NCI-H1417 treated with DMSO at 0.1 percent for 48 hours (cell line): ENCODE results near the gene NLN.
"Not testable (repeated sequence)": the region's sequence is repeated elsewhere in the genome, so short reads cannot be mapped to it uniquely, and the experiment has no call there.

Source experiments
- DNase-seq: peaks from one replicate; lab custom pipeline; 2025; lab: John Stamatoyannopoulos, UW

Gene NLN

DNA sequence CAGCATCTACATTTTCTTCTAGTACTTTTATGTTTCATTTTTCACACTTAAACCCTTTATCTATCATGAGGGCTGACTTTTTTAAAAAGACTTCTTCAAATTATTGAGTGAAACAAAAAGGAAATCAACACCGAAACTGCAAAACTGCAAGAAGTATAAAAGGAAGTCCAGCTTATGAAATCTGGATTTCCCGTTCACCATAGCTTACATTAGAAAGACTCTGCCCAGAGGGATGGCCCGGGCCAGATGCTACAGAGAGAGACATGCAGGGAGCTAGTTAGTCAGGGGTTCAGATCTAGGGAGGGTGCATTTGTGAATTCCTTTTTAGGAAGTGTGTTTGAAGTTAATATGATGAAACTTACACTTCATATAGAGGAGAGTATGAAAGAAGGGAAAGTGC is 10.0 kb downstream of the NLN start:
- not testable (repeated sequence) for DNase-seq

DNA sequence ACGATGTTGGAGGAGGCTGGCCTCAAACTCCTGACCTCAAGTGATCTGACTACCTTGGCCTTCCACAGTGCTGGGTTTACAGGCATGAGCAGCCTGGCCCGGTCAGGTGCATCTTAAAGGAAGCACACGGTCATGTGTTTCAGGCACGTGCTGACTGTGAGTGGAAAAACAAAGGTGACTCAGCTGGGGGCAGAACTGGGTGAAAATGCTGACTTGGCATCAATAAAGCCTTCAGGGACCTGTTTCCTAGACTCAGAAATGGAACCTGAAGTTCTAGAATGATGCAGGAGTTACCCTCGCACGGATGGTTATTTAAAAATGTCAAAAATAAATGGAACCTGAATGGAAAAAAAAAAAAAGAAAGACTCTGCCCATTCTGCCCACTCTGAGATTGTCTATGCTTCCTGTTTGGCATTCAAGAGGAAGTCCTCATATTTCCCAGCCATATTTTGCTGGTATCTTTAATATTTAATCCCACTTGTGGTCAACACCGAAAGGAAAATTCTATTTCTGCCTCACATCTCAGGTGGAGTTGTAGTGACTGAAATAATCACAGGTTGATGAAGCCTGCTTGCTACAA is 12.3 kb downstream of the NLN start:
- DNase-seq = not testable (repeated sequence)

DNA sequence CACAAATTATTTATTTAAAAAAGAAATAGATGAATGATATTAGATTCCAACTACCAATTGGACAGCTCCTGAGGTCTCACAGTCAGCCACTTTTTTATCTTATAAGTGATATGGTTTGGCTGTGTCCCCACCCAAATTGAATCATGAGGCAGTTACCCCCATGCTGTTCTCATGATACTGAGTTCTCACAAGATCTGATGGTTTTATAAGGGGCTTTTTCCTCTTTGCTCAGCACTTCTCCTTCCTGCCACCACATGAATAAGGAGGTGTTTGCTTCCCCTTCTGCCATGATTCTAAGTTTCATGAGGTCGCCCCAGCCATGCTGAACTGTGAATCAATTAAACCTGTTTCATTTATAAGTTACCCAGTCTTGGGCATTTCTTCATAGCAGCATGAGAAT is 12.9 kb downstream of the NLN start:
- no peak for DNase-seq

DNA sequence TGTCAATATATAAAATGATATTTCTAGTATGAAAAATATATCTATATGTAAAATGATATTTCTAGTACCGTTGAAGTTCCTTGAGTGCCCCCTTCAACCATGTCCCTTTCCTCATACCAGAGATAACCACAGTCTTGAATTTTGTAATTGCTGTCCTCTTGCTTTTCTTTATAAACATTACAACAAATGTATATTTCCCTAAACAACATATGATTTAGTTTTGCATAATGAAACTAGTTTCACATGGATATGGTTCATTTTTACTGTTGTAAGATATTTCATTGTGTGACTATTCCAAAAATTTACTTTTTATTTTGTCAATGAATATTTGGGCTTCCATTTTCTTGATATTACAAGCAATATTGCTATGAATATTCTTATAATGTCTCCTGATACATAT is 14.0 kb downstream of the NLN start:
- no peak for DNase-seq

DNA sequence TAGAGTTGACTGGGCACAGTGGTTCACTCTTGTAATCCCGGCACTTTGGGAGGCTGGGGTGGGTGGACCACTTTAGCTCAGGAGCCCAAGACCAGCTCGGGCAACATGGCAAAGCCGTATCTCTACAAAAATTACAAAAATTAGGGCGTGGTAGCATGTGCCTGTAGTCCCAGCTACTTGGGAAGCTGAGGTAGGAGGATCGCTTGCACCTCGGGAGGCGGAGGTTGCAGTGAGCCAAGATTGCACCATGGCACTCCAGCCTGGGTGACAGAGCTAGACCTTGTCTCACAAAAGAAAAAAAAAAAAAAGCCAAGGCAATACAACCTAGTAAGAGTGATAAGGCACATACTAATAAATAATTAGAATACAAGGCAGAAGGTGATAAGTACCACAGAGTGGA is 15.8 kb downstream of the NLN start:
- no peak for DNase-seq

DNA sequence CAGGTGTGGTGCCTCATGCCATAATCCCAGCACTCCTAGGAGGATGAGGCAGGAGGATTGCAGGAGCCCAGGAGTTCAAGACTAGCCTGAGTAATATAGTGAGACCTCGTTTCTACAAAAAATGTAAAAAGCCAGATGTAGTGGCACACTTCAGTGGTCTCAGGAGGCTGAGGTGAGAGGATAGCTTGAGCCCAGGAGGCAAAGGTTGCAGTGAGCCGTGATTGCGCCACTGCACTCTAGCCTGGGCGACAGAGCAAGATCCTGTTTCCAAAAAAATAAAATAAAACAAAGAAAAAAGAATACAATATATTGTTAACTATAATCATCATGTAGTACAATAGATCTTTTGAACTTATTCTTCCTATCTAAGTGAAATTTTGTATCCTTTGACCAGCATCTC is 16.3 kb downstream of the NLN start:
- DNase-seq = no peak

DNA sequence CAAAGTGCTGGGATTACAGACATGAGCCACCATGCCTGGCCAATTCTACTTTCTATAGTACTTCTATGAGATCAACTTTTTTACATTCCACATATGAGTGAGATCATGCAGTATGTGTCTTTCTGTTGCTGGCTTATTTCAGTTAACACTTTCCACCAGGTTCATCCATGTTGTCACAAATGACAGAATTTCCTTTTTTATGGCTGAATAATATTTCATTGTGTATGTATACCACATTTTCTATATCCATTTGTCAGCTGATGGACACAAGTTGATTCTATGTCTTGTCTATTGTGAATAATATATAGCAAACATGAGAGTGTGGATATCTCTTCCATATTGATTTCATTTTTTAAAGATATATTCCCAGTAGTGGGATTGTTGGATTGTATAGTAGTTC is 17.2 kb downstream of the NLN start:
- DNase-seq = no peak

DNA sequence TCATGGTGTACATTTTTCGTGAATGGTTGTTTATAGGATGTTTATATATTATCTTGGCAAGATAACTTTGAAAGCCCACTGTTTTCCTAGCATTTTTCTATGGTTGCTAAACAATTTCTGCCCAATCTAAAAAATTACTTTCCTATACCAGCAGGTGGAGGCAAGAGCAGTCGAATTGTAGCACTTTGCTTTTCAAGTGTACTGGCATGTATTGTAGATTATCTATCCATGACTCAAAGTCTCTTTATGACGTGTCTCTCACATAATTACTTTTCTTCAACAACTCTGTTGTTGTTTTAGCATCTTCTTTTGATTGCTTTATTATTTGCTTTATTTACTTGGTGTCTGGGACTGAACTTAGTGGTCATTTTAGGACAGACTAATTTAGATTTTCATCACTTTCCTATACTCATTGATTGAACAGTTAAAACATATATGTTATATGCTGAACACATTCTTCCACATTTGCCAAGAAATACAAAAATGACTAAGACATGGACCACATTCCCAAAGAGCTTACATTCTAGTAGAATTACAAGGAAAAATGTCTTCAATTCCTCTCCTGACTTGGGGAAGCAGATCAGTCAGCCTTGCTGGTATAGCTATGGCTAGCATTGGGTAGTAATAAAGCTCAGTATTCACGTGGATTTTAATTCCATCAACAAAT is 20.7 kb downstream of the NLN start:
- no peak for DNase-seq

DNA sequence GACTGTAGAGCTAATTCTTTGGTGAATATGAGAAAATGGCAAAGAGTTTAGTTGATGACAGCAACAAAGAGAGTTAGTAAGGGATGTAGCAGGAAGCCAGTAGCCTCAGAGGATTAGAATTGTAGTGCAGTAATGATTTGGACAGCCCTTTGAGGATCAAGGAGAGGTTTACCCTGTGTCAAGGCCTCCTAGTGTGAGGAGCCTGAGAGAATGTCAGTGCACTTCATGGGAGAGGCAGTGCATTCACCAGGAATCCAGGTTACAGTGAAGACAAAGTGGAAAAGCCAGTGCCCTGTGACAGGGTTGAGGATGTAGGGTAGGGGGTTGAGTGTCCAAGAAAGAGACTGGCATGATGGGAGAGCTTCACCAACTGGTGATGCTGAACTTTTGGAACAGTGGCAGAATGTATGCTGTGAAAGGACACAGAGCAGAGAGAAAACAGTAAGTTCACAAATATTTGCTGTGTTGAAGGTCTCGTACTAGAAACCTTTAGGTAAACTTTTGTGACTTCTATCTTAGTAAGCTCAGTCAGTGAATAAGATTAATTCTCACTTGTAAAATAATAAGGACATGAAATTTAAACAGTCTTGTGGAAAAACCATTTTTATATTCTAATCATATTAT is 27.3 kb downstream of the NLN start:
- DNase-seq = no peak

DNA sequence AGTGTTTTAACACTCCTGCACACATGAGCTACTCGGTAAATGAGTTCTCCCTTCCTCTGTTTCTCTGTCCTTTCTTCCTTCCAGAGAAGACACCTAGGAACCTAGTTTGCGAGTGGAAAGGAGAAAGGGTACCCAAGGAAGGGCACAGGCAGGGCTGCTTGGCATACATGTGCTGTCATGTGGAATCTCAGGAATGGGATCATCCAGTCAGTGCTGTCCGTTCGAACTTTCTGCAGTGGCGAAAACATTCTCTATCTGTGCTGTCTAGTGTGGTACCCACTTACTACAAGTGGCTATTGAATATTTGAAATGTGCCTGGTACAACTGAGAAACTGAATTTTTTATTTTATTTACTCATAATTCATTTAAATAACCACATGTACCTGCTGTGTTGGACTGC is 28.0 kb downstream of the NLN start:
- no peak for DNase-seq

DNA sequence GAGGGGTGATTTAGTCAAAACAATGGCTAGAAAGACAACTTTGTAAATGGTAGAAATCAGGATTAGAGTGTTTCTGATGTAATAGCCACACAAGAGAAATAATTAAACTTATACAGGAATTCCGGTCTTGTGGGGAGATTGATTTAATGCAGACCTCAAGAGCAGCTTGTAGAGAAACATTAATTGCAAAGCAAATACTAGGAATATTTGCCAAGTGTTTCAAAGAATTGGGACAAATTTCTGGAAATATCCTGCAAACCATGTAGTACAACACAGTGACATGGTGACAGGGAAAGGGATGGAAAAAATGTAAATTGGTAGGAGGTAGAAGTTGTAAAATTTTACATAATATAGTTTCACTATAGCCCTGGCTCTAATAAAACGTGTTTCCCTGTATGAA is 28.9 kb downstream of the NLN start:
- DNase-seq = no peak

DNA sequence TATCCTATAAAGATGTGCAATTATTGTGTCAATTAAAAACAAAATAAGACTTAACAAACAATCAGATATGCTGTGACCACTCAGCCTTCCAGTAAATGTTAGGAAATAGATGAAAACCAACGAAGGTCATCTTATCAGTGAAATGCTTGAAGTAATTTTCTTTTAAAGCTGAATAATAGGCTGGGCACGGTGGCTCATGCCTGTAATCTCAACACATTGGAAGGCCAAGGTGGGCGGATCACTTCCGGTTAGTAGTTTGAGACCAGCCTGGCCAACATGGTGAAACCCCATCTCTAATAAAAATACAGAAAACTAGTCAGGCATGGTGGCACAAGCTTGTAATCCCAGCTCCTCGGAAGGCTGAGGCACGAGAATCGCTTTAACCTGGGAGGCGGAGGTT is 31.2 kb downstream of the NLN start:
- DNase-seq = no peak

DNA sequence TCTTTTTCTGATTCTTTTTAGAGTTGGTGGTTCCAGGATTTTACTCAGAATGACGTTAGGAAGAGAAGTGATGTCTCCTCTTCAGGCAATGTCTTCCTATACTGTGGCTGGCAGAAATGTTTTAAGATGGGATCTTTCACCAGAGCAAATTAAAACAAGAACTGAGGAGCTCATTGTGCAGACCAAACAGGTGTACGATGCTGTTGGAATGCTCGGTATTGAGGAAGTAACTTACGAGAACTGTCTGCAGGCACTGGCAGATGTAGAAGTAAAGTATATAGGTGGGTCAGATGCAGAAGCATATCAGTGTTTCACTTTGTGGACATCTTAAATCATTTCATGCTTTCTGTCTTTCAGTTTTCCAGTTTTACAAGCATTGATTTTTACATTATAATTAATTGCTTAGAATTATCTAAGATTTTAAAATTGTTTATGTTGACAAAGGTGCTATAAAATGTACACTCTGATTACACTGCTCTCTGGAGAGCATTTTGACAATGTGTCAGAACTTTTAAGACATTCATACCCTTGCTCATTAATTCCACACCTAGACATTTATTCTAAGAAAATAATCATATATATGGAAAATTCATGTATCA is 36.6 kb downstream of the NLN start:
- no peak for DNase-seq

DNA sequence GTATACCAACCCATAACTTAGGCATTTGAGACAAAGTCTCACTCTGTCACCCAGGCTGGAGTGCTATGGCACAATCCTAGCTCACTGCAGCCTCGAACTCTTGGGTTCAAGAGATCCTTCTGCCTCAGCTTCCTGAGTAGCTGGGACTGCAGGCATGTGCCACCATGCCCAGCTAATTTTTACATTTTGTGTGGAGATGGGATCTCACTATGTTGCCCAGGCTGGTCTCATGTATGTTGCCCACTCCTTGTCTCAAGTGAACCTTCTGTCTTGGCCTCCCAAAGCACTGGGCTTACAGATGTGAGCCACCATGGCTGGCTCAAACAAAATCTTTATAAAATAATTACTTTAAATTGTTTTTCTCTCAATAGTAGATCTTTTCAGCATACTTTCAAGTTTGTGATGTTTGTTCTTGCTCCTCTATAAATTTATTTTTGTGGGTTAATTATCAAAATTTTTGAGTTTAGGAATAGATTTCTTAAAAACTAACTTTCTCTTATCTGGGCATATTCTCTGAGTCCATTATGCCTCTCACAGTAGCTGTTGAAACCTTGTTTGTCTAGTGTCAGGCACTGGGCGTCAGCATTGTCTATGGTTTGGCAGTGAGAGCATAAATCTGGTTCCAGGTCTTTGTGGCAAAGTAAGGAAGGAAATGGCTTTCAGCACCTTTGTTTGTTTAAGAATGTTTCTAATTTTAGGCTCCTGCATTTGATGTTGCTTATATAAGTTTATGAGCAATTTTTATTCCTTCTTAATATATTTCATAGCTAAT is 38.7 kb downstream of the NLN start:
- DNase-seq = no peak

DNA sequence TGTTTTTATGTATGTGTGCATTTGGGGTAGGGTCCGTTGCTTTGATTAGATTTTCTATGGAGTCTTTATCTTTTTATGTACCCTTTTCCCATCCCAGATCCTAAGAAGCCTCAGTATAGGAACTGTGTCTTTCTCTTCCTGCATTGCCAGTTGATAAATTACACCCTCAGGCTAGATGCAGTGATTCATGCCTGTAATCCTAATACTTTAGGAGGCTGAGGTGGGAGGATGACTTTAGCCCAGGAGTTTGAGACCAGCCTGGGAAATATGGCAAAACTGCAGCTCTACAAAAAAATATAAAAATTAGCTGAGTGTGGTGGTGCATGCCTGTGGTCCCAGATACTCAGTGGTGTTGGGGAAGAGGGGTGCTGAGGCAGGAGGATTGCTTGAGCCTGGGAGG is 40.2 kb downstream of the NLN start:
- DNase-seq = no peak

DNA sequence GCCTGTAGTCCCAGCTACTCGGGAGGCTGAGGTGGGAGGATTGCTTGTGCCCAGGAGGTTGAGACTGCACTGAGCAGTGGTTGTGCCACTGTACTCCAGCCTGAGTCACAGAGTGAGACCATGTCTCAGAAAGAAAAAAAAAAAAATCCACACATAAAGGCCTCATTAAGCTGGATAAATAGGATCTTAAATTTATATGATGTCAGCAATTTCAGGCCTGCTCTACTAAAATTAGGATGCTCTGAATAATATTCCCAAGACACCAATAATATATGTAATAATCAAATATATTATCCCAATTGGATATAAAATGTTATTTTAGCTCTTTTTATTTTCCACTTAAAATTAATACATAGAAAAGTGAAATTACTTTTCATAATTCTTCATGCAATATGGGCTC is 43.6 kb downstream of the NLN start:
- no peak for DNase-seq

DNA sequence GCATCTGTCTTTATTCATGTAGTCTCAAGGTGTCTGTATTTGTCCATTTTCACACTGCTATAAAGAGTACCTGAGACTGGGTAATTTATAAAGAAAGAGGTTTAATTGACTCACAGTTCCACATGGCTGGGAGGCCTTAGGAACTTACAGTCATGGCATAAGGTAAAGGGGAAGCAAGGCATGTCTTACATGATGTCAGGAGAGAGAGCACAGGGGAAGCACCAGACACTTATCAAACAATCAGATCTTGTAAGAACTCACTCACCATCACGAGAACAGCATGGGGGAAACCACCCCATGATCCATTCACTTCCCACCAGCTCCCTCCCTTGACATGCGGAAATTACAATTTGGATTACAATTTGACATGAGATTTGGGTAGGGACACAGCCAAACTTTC is 44.2 kb downstream of the NLN start:
- DNase-seq = no peak

DNA sequence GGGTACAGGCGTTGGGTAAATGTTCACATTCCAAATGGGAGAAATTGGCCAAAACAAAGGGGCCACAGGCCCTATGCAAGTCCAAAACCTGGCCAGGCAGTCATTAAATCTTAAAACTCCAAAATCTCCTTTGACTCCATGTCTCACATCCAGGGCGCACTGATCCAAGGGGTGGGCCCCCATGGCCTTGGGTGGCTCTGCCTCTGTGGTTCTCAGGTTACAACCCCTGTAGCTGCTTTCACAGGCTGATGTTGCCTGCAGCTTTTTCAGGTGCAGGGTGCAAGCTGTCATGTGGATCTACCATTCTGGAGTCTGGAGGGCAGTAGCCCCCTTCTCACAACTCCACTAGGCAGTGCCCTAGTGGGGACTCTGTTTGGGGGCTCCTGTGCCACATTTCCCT is 44.8 kb downstream of the NLN start:
- no peak for DNase-seq

DNA sequence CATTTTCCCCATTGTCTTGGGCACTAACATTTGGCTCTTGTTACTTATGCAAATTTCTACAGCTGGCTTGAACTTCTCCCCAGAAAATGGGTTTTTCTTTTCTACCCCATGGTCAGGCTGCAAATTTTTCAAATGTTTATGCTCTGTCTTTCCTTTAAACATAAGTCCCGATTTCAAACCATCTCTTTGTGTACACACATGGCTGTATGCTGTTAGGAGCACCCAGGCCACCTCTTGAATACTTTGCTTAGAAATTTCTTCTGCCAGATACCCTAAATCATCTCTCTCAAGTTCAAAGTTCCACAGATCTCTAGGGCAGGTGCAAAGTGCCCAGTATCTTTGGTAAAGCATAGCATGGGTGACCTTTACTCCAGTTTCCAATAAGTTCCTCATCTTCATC is 45.6 kb downstream of the NLN start:
- no peak for DNase-seq

DNA sequence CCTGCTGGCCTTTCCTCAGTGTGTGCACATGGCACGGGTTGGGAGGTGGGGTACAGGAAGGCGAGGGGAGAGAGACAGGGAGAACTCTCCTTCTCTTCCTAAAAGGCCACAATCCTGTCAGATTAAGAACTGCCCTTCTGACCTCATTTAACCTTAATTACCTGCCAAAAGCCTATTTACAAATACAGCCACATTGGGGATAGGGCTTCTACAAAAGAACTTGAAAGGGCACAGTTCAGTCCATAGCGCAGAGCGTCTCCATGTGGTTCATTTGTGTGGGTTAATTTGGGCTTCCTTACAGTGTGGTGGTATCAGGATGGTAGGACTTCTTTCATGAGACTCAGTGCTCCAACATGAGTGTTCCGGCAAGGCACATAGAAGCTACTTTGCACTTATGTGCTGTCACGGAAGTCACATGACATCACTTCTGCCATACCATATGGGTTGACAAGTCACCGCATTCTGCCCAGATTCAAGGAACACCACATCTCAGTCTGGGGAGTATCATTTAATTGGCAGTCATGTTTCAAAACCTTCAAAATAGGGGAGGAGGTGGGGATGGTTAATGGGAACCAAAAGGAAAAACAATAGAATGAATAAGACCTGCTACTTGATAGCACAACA is 46.8 kb downstream of the NLN start:
- no peak for DNase-seq

DNA sequence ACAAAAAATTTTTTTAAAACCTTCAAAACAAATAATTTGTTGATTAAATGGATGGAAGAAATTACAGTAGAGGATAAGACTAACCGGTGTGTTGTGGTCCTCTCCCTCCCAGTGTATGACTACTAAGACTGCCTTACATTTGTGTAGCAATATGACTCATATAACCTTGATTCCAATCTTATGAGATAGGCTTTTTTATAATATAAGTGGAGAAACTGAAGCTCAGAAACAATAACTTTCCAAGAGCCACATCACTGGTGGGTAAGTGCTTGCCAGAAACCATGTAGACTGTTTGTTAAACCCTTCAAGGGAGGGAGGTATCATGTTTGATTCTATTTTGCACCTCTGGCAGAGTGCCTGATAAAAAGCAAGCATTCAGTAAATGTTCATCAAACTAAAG is 47.5 kb downstream of the NLN start:
- no peak for DNase-seq

DNA sequence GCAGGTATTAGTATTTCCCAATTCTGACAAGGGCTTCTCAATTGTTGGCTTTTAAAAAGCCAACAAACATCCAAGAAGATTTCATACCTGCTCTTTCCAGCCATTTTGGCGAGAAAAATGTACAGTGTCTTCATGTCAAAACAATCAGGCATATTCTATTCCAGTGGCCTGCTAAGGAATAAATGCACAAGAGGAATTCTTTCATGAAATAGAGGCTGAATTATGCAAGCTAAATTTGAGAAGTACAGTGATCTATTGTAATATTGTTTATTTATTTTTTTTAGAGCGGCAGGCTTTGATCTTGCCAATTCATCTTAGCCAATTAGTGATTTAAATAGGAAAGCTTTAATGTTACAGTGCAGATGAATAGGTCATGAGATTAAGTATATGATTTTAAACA is 49.3 kb downstream of the NLN start:
- no peak for DNase-seq
